ENCODE data around the gene GREM2.

Gene GREM2

GRCh38 chr1:240591564-240591963, 20.4 kb downstream of the GREM2 start:
- Histone ChIP-seq H3K27ac (replicated peaks) (no peak overlapping the region), H3K27me3 (ENCODE audit: insufficient read depth, poor library complexity, severe bottlenecking) (no peaks in the 10 kb centered on the region), H3K4me3 (replicated peaks; ENCODE audit: insufficient read depth, low read length) (no peak overlapping the region)
- TF ChIP-seq, protein P1, sequence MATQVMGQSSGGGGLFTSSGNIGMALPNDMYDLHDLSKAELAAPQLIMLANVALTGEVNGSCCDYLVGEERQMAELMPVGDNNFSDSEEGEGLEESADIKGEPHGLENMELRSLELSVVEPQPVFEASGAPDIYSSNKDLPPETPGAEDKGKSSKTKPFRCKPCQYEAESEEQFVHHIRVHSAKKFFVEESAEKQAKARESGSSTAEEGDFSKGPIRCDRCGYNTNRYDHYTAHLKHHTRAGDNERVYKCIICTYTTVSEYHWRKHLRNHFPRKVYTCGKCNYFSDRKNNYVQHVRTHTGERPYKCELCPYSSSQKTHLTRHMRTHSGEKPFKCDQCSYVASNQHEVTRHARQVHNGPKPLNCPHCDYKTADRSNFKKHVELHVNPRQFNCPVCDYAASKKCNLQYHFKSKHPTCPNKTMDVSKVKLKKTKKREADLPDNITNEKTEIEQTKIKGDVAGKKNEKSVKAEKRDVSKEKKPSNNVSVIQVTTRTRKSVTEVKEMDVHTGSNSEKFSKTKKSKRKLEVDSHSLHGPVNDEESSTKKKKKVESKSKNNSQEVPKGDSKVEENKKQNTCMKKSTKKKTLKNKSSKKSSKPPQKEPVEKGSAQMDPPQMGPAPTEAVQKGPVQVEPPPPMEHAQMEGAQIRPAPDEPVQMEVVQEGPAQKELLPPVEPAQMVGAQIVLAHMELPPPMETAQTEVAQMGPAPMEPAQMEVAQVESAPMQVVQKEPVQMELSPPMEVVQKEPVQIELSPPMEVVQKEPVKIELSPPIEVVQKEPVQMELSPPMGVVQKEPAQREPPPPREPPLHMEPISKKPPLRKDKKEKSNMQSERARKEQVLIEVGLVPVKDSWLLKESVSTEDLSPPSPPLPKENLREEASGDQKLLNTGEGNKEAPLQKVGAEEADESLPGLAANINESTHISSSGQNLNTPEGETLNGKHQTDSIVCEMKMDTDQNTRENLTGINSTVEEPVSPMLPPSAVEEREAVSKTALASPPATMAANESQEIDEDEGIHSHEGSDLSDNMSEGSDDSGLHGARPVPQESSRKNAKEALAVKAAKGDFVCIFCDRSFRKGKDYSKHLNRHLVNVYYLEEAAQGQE (IDR thresholded peaks at IDR 0.05; ENCODE audit: insufficient replicate concordance, low read depth), result no peak
- TF ChIP-seq SPI1 (IDR thresholded peaks at IDR 0.05; ENCODE audit: borderline replicate concordance, low read depth), result no peak
- no peak for TF ChIP-seq POLR2AphosphoS5 (IDR thresholded peaks at IDR 0.05; ENCODE audit: low read depth)
- TF ChIP-seq, protein P2, sequence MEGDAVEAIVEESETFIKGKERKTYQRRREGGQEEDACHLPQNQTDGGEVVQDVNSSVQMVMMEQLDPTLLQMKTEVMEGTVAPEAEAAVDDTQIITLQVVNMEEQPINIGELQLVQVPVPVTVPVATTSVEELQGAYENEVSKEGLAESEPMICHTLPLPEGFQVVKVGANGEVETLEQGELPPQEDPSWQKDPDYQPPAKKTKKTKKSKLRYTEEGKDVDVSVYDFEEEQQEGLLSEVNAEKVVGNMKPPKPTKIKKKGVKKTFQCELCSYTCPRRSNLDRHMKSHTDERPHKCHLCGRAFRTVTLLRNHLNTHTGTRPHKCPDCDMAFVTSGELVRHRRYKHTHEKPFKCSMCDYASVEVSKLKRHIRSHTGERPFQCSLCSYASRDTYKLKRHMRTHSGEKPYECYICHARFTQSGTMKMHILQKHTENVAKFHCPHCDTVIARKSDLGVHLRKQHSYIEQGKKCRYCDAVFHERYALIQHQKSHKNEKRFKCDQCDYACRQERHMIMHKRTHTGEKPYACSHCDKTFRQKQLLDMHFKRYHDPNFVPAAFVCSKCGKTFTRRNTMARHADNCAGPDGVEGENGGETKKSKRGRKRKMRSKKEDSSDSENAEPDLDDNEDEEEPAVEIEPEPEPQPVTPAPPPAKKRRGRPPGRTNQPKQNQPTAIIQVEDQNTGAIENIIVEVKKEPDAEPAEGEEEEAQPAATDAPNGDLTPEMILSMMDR (IDR thresholded peaks at IDR 0.05; ENCODE audit: insufficient read depth, low read length), result no peak
- TF ChIP-seq GABPA (IDR thresholded peaks at IDR 0.05; ENCODE audit: low read depth), result no peak
- DNase-seq (ENCODE audit: low read depth in 1 of 2, low spot score in 1 of 2), result no peak

DNA sequence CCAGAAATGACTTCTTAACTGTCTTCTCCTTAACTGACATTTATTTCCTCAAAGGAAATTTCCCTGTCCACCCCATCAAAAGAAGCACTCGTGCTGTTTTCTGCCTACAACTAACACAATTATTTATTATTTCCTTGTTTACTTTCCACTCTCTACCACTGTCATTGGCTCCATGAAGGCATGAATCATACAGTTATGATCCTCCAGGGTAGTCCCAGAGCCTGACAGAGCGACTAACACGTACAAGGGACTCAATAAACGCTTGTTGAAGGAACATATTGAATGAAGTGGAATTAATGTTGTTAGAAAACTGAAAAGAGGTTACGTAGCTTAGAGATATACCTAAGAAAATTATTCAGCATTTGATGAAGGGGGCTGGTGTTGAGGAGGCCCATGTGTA, 20.9 kb downstream of the GREM2 start:
- TF ChIP-seq GABPA (IDR thresholded peaks at IDR 0.05; ENCODE audit: low read depth) (no peak), SPI1 (IDR thresholded peaks at IDR 0.05; ENCODE audit: borderline replicate concordance, low read depth) (no peak), POLR2AphosphoS5 (IDR thresholded peaks at IDR 0.05; ENCODE audit: low read depth) (no peak)
- TF ChIP-seq, protein P2 (IDR thresholded peaks at IDR 0.05; ENCODE audit: insufficient read depth, low read length), result no peak
- TF ChIP-seq, protein P1 (IDR thresholded peaks at IDR 0.05; ENCODE audit: insufficient replicate concordance, low read depth), result no peak
- Histone ChIP-seq H3K27ac (replicated peaks) (no peak overlapping the region), H3K4me3 (replicated peaks; ENCODE audit: insufficient read depth, low read length) (no peak overlapping the region), H3K27me3 (ENCODE audit: insufficient read depth, poor library complexity, severe bottlenecking) (no peaks in the 10 kb centered on the region)
- DNase-seq (ENCODE audit: low read depth in 1 of 2, low spot score in 1 of 2), result no peak

DNA sequence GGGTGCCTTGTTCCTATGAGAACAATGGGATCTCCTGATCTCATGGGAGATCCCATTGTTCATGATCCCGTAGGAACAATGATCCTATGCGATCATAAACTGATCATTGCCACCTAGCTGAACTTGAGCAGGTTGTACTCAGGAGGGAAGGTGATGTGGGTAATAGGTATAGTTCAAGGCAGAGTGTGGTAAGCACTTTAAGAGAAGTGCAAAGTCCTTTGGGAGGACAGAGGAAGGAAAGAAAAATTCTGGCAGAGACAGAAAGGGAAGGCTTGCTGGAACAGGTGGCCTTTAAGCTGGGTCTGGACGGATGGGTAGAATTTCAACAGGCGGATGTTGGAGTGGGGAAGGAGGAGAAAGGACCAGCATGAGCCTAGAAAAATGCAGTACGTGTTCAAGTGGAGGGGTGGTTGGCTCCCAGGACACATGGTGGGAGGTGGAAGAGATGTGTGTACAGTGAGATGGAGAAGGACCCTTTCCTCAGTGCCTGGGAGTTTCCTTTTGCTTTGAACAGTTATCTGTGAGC, 22.3 kb downstream of the GREM2 start:
- Histone ChIP-seq H3K27ac (replicated peaks) (no peak overlapping the region), H3K4me3 (replicated peaks; ENCODE audit: insufficient read depth, low read length) (no peak overlapping the region), H3K27me3 (ENCODE audit: insufficient read depth, poor library complexity, severe bottlenecking) (no peaks in the 10 kb centered on the region)
- TF ChIP-seq, protein P1 (IDR thresholded peaks at IDR 0.05; ENCODE audit: insufficient replicate concordance, low read depth), result no peak
- TF ChIP-seq SPI1 (IDR thresholded peaks at IDR 0.05; ENCODE audit: borderline replicate concordance, low read depth) (no peak), GABPA (IDR thresholded peaks at IDR 0.05; ENCODE audit: low read depth) (no peak)
- TF ChIP-seq, protein P2 (IDR thresholded peaks at IDR 0.05; ENCODE audit: insufficient read depth, low read length), result no peak
- DNase-seq (ENCODE audit: low read depth in 1 of 2, low spot score in 1 of 2), result no peak

Data from HL-60 (cell line).